K562 (cell line): ENCODE results near the gene HDAC3. TPM values are rescaled to one million over a fixed set of nuclear protein-coding genes. Genes with fewer than 3 reads are reported as not detected.

Source experiments
- CAMTA2 ChIP-seq: fragments of 250-450 bp; sonication (Bioruptor Pico); conservative IDR thresholded peaks from 2 replicates; pipeline ENCODE4 v1.5.1; 2022
- EP300 ChIP-seq: IDR thresholded peaks from 2 replicates; pipeline ENCODE4 v1.6.1; 2012; ENCODE audit warnings: low read length, improper control_type of control experiment
- ESRRA ChIP-seq: fragments of 450-650 bp; IDR thresholded peaks from 2 replicates; pipeline ENCODE4 v1.6.1; 2014; ENCODE audit warnings: low read depth, mild to moderate bottlenecking, moderate library complexity, borderline replicate concordance
- MTA3 ChIP-seq: fragments of 450-650 bp; formaldehyde crosslinking; IDR thresholded peaks from 2 replicates; pipeline ENCODE4 v1.6.1; 2017; ENCODE audit warnings: mild to moderate bottlenecking, borderline replicate concordance
- RCOR1 ChIP-seq, 2 experiments: IDR thresholded peaks; 2 replicates each; pipeline ENCODE4 v1.6.1; 2012; ENCODE audit warnings: low read depth in 2 of 2, low read length in 2 of 2, borderline replicate concordance in 1 of 2, improper control_type of control experiment in 1 of 2
- REST ChIP-seq, 2 experiments: fragments of 450-650 bp; formaldehyde crosslinking in 1 of 2; IDR thresholded peaks; 2 replicates each; pipeline versions ENCODE4 v1.4.0 to v1.6.1; 2014 to 2020; ENCODE audit warnings: mild to moderate bottlenecking in 2 of 2, borderline replicate concordance in 1 of 2, low read depth in 1 of 2
- SRSF9 ChIP-seq: fragments of 200-400 bp; formaldehyde crosslinking; IDR thresholded peaks from 2 replicates; pipeline ENCODE4 v1.6.1; 2017; ENCODE audit warnings: low read depth, low read length, borderline replicate concordance
- ZBTB7A ChIP-seq: IDR thresholded peaks from 2 replicates; pipeline ENCODE4 v1.6.1; 2011; ENCODE audit warnings: low read depth, mild to moderate bottlenecking, low read length, moderate library complexity, borderline replicate concordance; ENCODE audit not compliant: control insufficient read depth
- ZNF143 ChIP-seq: sonication (generic); formaldehyde crosslinking; IDR thresholded peaks from 2 replicates; pipeline ENCODE4 v1.9.0; 2022; ENCODE audit warnings: mild to moderate bottlenecking, missing genetic modification reagents
- polyA plus RNA-seq, 8 experiments: library from polyadenylated mRNA; depleted of rRNA in 4 of 8; stranded (reverse) in 5 of 8; unstranded in 3 of 8; fragments of >200 nt; fragmentation: Nextera tagmentation in 2 of 8; fragmentation: Illumina TruSeq in 1 of 8; extraction: Ambion mirVana in 2 of 8; extraction: Trizol in 1 of 8; gene quantifications; 2 replicates each; pipeline versions ENCODE4 v1.2.1 to v1.2.3, GENCODE V29; 2011 to 2014; ENCODE audit warnings: inconsistent platforms in 1 of 8, missing spikeins in 1 of 8
- total RNA-seq, 7 experiments: library from RNA; depleted of rRNA in 6 of 7; stranded (reverse); fragments of >200 nt in 6 of 7; fragmentation: Illumina TruSeq in 2 of 7; extraction: Trizol in 2 of 7; gene quantifications; 2 replicates each; pipeline versions ENCODE4 v1.2.1 to v1.2.3, GENCODE V29; 2011 to 2021; ENCODE audit warnings: low replicate concordance in 1 of 7
- TF ChIP-seq, protein P1 (sequence below), 3 experiments: IDR thresholded peaks in 2 of 3; conservative IDR thresholded peaks in 1 of 3; 2 replicates each; pipeline ENCODE4 v1.5.1; 2011 to 2012; ENCODE audit warnings: low read length in 3 of 3, mild to moderate bottlenecking in 3 of 3, control low read depth in 2 of 3, improper control_type of control experiment in 1 of 3, inconsistent platforms in 1 of 3, low read depth in 1 of 3, mixed read lengths in 1 of 3, moderate library complexity in 1 of 3; ENCODE audit not compliant: insufficient read depth in 2 of 3

Gene HDAC3
- total and polyA plus RNA-seq, 9 of the 15 experiments (the other 6 are each of a cell fraction or from before 2014, with no cell fraction given): 89.7 to 191 (median 119) TPM

DNA sequence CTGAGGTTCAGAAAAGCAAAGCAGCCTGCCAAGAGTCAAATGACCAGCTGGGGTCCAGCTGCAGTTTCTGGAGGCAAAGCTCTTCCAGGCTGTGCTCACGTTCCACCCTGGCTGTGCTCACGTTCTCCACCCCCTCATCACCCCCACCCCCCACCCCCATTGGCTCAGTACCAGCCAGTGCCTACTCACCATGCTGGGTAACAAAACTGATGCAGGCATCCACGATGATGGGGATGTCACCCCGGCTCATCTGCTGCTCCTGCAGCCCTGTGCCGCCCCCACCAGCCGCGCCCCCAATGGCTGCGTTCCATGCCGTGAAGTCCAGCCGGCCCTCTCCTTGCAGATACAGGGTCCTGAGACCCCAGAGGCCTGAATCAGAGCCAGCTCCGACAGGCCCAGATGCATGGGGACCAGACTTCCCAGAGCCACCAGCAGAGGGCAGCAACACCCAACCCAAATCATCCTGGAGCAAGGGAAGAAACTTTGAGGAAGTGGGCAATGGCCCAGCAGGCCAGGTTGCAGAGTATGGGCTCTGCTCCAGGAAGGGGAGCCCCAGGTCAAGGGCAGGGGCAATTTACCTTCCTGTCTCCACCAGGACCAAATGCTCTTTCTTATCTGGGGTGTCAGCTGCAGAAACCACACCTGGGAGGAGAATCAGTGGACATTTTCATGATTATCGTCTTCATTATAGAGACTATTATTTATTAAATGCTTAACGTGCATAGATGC is 28.2 kb upstream of the HDAC3 start (continued):
- TF ChIP-seq, protein P1, sequence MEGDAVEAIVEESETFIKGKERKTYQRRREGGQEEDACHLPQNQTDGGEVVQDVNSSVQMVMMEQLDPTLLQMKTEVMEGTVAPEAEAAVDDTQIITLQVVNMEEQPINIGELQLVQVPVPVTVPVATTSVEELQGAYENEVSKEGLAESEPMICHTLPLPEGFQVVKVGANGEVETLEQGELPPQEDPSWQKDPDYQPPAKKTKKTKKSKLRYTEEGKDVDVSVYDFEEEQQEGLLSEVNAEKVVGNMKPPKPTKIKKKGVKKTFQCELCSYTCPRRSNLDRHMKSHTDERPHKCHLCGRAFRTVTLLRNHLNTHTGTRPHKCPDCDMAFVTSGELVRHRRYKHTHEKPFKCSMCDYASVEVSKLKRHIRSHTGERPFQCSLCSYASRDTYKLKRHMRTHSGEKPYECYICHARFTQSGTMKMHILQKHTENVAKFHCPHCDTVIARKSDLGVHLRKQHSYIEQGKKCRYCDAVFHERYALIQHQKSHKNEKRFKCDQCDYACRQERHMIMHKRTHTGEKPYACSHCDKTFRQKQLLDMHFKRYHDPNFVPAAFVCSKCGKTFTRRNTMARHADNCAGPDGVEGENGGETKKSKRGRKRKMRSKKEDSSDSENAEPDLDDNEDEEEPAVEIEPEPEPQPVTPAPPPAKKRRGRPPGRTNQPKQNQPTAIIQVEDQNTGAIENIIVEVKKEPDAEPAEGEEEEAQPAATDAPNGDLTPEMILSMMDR (IDR thresholded peaks at IDR 0.05 in 2 of 3, conservative IDR thresholded peaks at IDR 0.05 in 1 of 3; ENCODE audit: insufficient read depth in 2 of 3, low read depth in 1 of 3, low read length in 3 of 3): peak; percentile 90 to 93 (median 91)
- peak; percentile 78 for TF ChIP-seq REST (IDR thresholded peaks at IDR 0.05; ENCODE audit: borderline replicate concordance)
- TF ChIP-seq REST (CRISPR knock-in tag; IDR thresholded peaks at IDR 0.05; ENCODE audit: low read depth): no peak
- TF ChIP-seq RCOR1 (IDR thresholded peaks at IDR 0.05; ENCODE audit: borderline replicate concordance in 1 of 2, low read depth in 2 of 2, low read length in 2 of 2): peak in 1 of 2 experiments; percentile 34; a peak in 1 of 4 replicates
- TF ChIP-seq MTA3: no peak
- TF ChIP-seq SRSF9: no peak
- TF ChIP-seq ESRRA: peak; percentile 67; the same call in 1 of the 2 replicates
- 0 out of 2 replicates have a peak, but pooled peaks have one; percentile 13 for TF ChIP-seq EP300
- TF ChIP-seq ZNF143 (CRISPR knock-in tag): no peak
- no peak for TF ChIP-seq CAMTA2 (CRISPR knock-in tag)
- peak; percentile 78 for TF ChIP-seq ZBTB7A
